IPS DF 4.7 (cell line): ENCODE measurements around the gene SEC22B.
"Not testable (repeated sequence)": the region's sequence is repeated elsewhere in the genome, so short reads cannot be mapped to it uniquely, and the experiment has no call there.

Source experiments
- DNase-seq: peaks from one replicate; pipeline ENCODE4 v3.0.0-alpha.2; 2013; ENCODE audit warnings: low spot score; ENCODE audit errors: extremely low read depth

SEC22B gene

GRCh38 chr1:120176092-120176855, at the start of gene SEC22B:
TSS of gene SEC22B (minus strand) at chr1:120176520. CDS start at chr1:120176381, 139 bp downstream.
- peak; percentile 95 for DNase-seq

GRCh38 chr1:120217933-120218332, 41.6 kb upstream of the SEC22B start:
- DNase-seq, result not testable (repeated sequence)

GRCh38 chr1:120217175-120217929, 41.0 kb upstream of the SEC22B start:
- not testable (repeated sequence) for DNase-seq

- DNase-seq, result not testable (repeated sequence)
Measured at GRCh38 chr1:120213606-120214005, 37.3 kb upstream of the SEC22B start.

- not testable (repeated sequence) for DNase-seq
Measured at GRCh38 chr1:120210754-120211153, 34.4 kb upstream of the SEC22B start.

GRCh38 chr1:120196863-120197775, 20.8 kb upstream of the SEC22B start:
- not testable (repeated sequence) for DNase-seq

- not testable (repeated sequence) for DNase-seq
Measured at GRCh38 chr1:120188626-120189025, 12.3 kb upstream of the SEC22B start.

- not testable (repeated sequence) for DNase-seq
Measured at GRCh38 chr1:120182176-120182707, 5.9 kb upstream of the SEC22B start.

- not testable (repeated sequence) for DNase-seq
Measured at GRCh38 chr1:120179811-120180690, 3.7 kb upstream of the SEC22B start.

- DNase-seq, result no peak
Measured at GRCh38 chr1:120178799-120179756, 2.8 kb upstream of the SEC22B start.

GRCh38 chr1:120178058-120178457, 1.7 kb upstream of the SEC22B start:
- not testable (repeated sequence) for DNase-seq

GRCh38 chr1:120175688-120176087, 632 bp downstream of the SEC22B start:
- DNase-seq, result not testable (repeated sequence)

- not testable (repeated sequence) for DNase-seq
Measured at GRCh38 chr1:120164761-120165160, 11.6 kb downstream of the SEC22B start.

GRCh38 chr1:120162015-120162414, 14.3 kb downstream of the SEC22B start:
- not testable (repeated sequence) for DNase-seq

GRCh38 chr1:120158495-120158894, 17.8 kb downstream of the SEC22B start:
- not testable (repeated sequence) for DNase-seq

GRCh38 chr1:120158086-120158485, 18.2 kb downstream of the SEC22B start:
- not testable (repeated sequence) for DNase-seq

GRCh38 chr1:120150138-120150822, 26.0 kb downstream of the SEC22B start:
- DNase-seq, result not testable (repeated sequence)

- DNase-seq, result not testable (repeated sequence)
Measured at GRCh38 chr1:120149420-120150059, 26.8 kb downstream of the SEC22B start.
